Kidney (tissue), 14 donors: ENCODE results near the gene GRHL1. TPM values are rescaled to one million over a fixed set of nuclear protein-coding genes. Genes with fewer than 3 reads are reported as not detected.

ENCODE experiments used
- DNase-seq, 5 donors: peaks; one replicate each; pipeline ENCODE4 v3.0.0-alpha.2; 2013 to 2020
- FAIRE-seq: peaks from 2 replicates; lab custom pipeline; 2012; peaks lifted over from hg19 to GRCh38; lab: Jason Lieb, UNC
- H3K27ac ChIP-seq, 2 donors: one replicate each; pipeline ENCODE4 v1.7.0; 2013; ENCODE audit warnings: low read depth in 2 of 2, low read length in 2 of 2, inconsistent platforms in 1 of 2
- H3K27me3 ChIP-seq: one replicate; pipeline ENCODE4 v1.7.1; 2013; ENCODE audit warnings: low read length, inconsistent platforms; ENCODE audit not compliant: control insufficient read depth, insufficient read depth
- H3K36me3 ChIP-seq, 3 donors: one replicate each; pipeline versions ENCODE4 v1.7.0 to v1.7.1; 2013; ENCODE audit warnings: low read length in 3 of 3, control low read depth in 1 of 3, inconsistent platforms in 1 of 3; ENCODE audit not compliant: insufficient read depth in 3 of 3, control insufficient read depth in 2 of 3
- H3K4me1 ChIP-seq, 3 donors: one replicate each; pipeline versions ENCODE4 v1.7.0 to v1.7.1; 2013; ENCODE audit warnings: low read length in 3 of 3, inconsistent platforms in 1 of 3, low read depth in 1 of 3; ENCODE audit not compliant: control insufficient read depth in 2 of 3, insufficient read depth in 2 of 3
- H3K4me3 ChIP-seq, 3 donors: one replicate each; pipeline versions ENCODE4 v1.7.0 to v1.8.1; 2013; ENCODE audit warnings: low read length in 3 of 3, control low read depth in 1 of 3, inconsistent platforms in 1 of 3
- H3K9ac ChIP-seq, 3 donors: one replicate each; pipeline versions ENCODE4 v1.7.0 to v1.7.1; 2013; ENCODE audit warnings: low read length in 3 of 3, control low read depth in 1 of 3, inconsistent platforms in 1 of 3
- H3K9me3 ChIP-seq, 3 donors: one replicate each; pipeline versions ENCODE4 v1.7.0 to v1.7.1; 2013; ENCODE audit warnings: low read length in 3 of 3, control low read depth in 1 of 3, inconsistent platforms in 1 of 3; ENCODE audit not compliant: control insufficient read depth in 2 of 3, insufficient read depth in 1 of 3
- CTCF ChIP-seq: IDR thresholded peaks from 3 replicates; pipeline ENCODE4 v1.5.1; 2012; ENCODE audit warnings: mild to moderate bottlenecking, moderate library complexity, borderline replicate concordance; ENCODE audit not compliant: insufficient read depth; ENCODE audit errors: extremely low read depth
- intact Hi-C: fragments of 100-400 bp; cut with DNase I; formaldehyde crosslinking; loops from one replicate; pipeline ENCODE4 v1.11.1; 2022
- polyA plus RNA-seq: library from polyadenylated mRNA; stranded (reverse); fragments of 350-450 nt; fragmentation: Illumina TruSeq; extraction: RNeasy Lipid Tissue Mini Kit (QIAGEN cat#74804); gene quantifications from one replicate; pipeline ENCODE4 v1.2.3, GENCODE V29; 2014; ENCODE audit warnings: low read depth, low replicate concordance; ENCODE audit not compliant: insufficient read depth
- total RNA-seq: library from RNA; stranded (reverse); fragmentation: NEBNext Ultra II Directional; extraction: Animal tissue kit (Norgen Biotek cat#: 25700); gene quantifications from one replicate; pipeline ENCODE4 v1.2.1, GENCODE V29; 2021
- donor health status: control.
- donor health status: control.
- donor health status: control.
- donor health status: control.
- donor health status: control.
- donor health status: DM: yes; HTN: yes; CAD: no.
- donor health status: Normal renal cell carcinoma (clear cell type).

GRHL1 gene
- total and polyA plus RNA-seq, 2 donors from 2014 or later = 2.3 to 6.0 TPM

GRCh38 chr2:9985531-9986328 lies 34.2 kb downstream of the GRHL1 start:
- intact Hi-C loops = loop anchor here (10.0 kb wide), 1 partner anchor 69 kb away; no protein-coding TSS in a partner anchor
- H3K27ac ChIP-seq = no peak overlapping the region
- H3K4me1 ChIP-seq = peaks cover 0 to 4% (median 2%) of the 10 kb centered on the region in 3 donors
- H3K36me3 ChIP-seq = no peaks in the 10 kb centered on the region
- no peaks in the 10 kb centered on the region for H3K27me3 ChIP-seq
- H3K9me3 ChIP-seq = no peaks in the 10 kb centered on the region
- H3K4me3 ChIP-seq = no peak overlapping the region
- H3K9ac ChIP-seq = no peak overlapping the region
- no peak for FAIRE-seq
- no peak for TF ChIP-seq CTCF
- DNase-seq = no peak

GRCh38 chr2:9988320-9988719 lies 36.8 kb downstream of the GRHL1 start:
- no peak overlapping the region for H3K27ac ChIP-seq
- no peak for TF ChIP-seq CTCF
- no peak overlapping the region for H3K9ac ChIP-seq
- no peak overlapping the region for H3K4me3 ChIP-seq
- no peaks in the 10 kb centered on the region for H3K36me3 ChIP-seq
- DNase-seq (peak in 1 of 5 donors; percentile 7), FAIRE-seq (no peak)
- no peaks in the 10 kb centered on the region for H3K27me3 ChIP-seq
- no peaks in the 10 kb centered on the region for H3K9me3 ChIP-seq
- intact Hi-C loops = loop anchor here (10.0 kb wide), 1 partner anchor 66 kb away; no protein-coding TSS in a partner anchor
- peaks cover 0 to 16% (median 8%) of the 10 kb centered on the region in 3 donors for H3K4me1 ChIP-seq

- Histone ChIP-seq H3K9ac (no peak overlapping the region), H3K36me3 (no peaks in the 10 kb centered on the region), H3K27me3 (no peaks in the 10 kb centered on the region), H3K4me3 (peak overlapping the region in 1 of 3 donors; percentile 16), H3K4me1 (peaks cover 3 to 16% (median 5%) of the 10 kb centered on the region in 3 donors), H3K9me3 (no peaks in the 10 kb centered on the region), H3K27ac (peak overlapping the region in 1 of 2 donors; percentile 25)
- peak in 2 of 5 donors; percentile 14 to 78 for DNase-seq
- intact Hi-C loops = no loop called here
- FAIRE-seq = no peak
- TF ChIP-seq CTCF = no peak
Measured at GRCh38 chr2:9990736-9991135, 39.2 kb downstream of the GRHL1 start.
